ENCODE data around the gene BIRC3. TPM values are rescaled to one million over a fixed set of nuclear protein-coding genes. Genes with fewer than 3 reads are reported as not detected.

BIRC3 gene
- total and polyA plus RNA-seq, 2 donors from 2014 or later: 3.9 to 110 TPM

GRCh38 chr11:102346748-102347461, 29.6 kb downstream of the BIRC3 start, which contains the start of gene BIRC2:
Gene BIRC2, plus strand, starts transcription at chr11:102347214. Its CDS starts 2,641 bp downstream, at chr11:102349855.
- no peaks in the 10 kb centered on the region for H3K27me3 ChIP-seq (ENCODE audit: control insufficient read depth, insufficient read depth, low read length)
- intact Hi-C loops (cut with DNase I): no loop called here
- DNase-seq: peak; percentile 95 to 98 (median 96)
- peak within 1 kb of the TSS; percentile 95 to 96 for H3K27ac ChIP-seq (ENCODE audit: low read depth in 2 of 2, low read length in 2 of 2)
- peak within 1 kb of the TSS; percentile 59 to 97 (median 93) for H3K9ac ChIP-seq (ENCODE audit: low read length in 3 of 3)
- no peak for FAIRE-seq
- H3K4me3 ChIP-seq (ENCODE audit: low read length in 3 of 3): peak within 1 kb of the TSS; percentile 76 to 93 (median 92)
- no peaks in the 10 kb centered on the region for H3K9me3 ChIP-seq (ENCODE audit: control insufficient read depth in 2 of 3, insufficient read depth in 1 of 3, low read length in 3 of 3)
- TF ChIP-seq CTCF (IDR thresholded peaks at IDR 0.05; ENCODE audit: borderline replicate concordance, extremely low read depth, insufficient read depth): peak; percentile 69
- H3K4me1 ChIP-seq (ENCODE audit: control insufficient read depth in 2 of 3, insufficient read depth in 2 of 3, low read depth in 1 of 3, low read length in 3 of 3): peaks cover 0 to 10% (median 2%) of the 10 kb centered on the region in 3 donors
- H3K36me3 ChIP-seq (ENCODE audit: control insufficient read depth in 2 of 3, insufficient read depth in 3 of 3, low read length in 3 of 3): no peaks in the 10 kb centered on the region

DNA sequence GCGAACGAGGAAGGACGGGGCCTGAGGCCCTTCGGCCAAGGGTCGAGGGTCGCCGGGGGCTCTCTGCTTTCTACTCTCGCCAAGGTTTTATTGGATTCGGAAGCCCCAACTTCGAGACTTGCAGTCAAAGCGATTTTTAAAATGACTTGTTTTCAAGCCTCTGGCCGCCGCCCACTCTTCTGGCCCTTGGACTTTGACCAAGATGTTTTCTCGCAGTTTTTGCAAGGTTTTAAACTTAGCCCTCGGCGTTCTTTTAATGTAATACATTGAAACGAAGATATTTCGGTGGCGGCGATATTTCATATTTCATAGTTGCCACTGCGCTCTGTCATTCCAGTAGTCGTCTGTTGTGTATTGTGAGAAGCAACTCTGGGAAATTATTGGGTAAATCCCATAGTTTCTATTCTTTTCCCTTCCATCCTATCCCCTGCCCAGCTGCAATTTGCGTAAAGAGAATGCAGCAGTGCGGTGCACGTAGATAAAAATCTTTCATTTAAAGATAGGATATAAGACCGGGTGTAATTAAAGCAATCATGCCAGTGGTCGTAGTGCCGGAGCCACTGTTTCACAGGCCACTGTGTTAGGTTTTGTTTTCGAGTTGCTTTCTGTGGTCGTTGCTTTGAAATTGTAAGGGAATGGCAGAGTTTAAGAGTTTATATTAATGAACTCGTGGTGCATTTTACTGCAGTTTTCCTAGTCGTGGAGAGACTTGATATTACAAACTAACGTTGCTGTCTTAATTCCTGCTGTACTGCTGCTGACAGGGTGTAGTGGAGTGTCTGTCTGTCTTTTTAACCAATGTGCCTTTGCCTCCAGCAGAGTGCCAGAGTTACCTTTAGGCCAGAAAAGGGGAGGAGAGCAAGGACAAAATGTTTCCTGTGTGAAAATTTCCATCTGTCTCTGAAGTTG, 30.4 kb downstream of the BIRC3 start:
- H3K4me3 ChIP-seq (ENCODE audit: low read length in 3 of 3): peak overlapping the region; percentile 76 to 93 (median 86)
- H3K9ac ChIP-seq (ENCODE audit: low read length in 3 of 3): peak overlapping the region; percentile 59 to 93 (median 61)
- TF ChIP-seq CTCF (IDR thresholded peaks at IDR 0.05; ENCODE audit: borderline replicate concordance, extremely low read depth, insufficient read depth): no peak
- H3K36me3 ChIP-seq (ENCODE audit: control insufficient read depth in 2 of 3, insufficient read depth in 3 of 3, low read length in 3 of 3): no peaks in the 10 kb centered on the region
- intact Hi-C loops (cut with DNase I): no loop called here
- DNase-seq (peak in 3 of 5 donors; percentile 18 to 75 (median 55)), FAIRE-seq (no peak)
- peak overlapping the region; percentile 95 to 96 for H3K27ac ChIP-seq (ENCODE audit: low read depth in 2 of 2, low read length in 2 of 2)
- H3K27me3 ChIP-seq (ENCODE audit: control insufficient read depth, insufficient read depth, low read length): no peaks in the 10 kb centered on the region
- no peaks in the 10 kb centered on the region for H3K9me3 ChIP-seq (ENCODE audit: control insufficient read depth in 2 of 3, insufficient read depth in 1 of 3, low read length in 3 of 3)
- peaks cover 0 to 10% (median 2%) of the 10 kb centered on the region in 3 donors for H3K4me1 ChIP-seq (ENCODE audit: control insufficient read depth in 2 of 3, insufficient read depth in 2 of 3, low read depth in 1 of 3, low read length in 3 of 3)

GRCh38 chr11:102357116-102357515, 39.8 kb downstream of the BIRC3 start:
- no peak for DNase-seq
- Histone ChIP-seq H3K36me3 (ENCODE audit: control insufficient read depth in 2 of 3, insufficient read depth in 3 of 3, low read length in 3 of 3) (peaks cover 8 to 12% (median 11%) of the 10 kb centered on the region in 3 donors), H3K9me3 (ENCODE audit: control insufficient read depth in 2 of 3, insufficient read depth in 1 of 3, low read length in 3 of 3) (no peaks in the 10 kb centered on the region), H3K27ac (ENCODE audit: low read depth in 2 of 2, low read length in 2 of 2) (no peak overlapping the region), H3K4me3 (ENCODE audit: low read length in 3 of 3) (no peak overlapping the region), H3K27me3 (ENCODE audit: control insufficient read depth, insufficient read depth, low read length) (no peaks in the 10 kb centered on the region), H3K4me1 (ENCODE audit: control insufficient read depth in 2 of 3, insufficient read depth in 2 of 3, low read depth in 1 of 3, low read length in 3 of 3) (no peaks in the 10 kb centered on the region), H3K9ac (ENCODE audit: low read length in 3 of 3) (no peak overlapping the region)
- FAIRE-seq: no peak
- no peak for TF ChIP-seq CTCF (IDR thresholded peaks at IDR 0.05; ENCODE audit: borderline replicate concordance, extremely low read depth, insufficient read depth)
- intact Hi-C loops (cut with DNase I): no loop called here

Data from kidney (tissue), 14 donors.